LoVo (cell line): ENCODE data around the gene PAPOLA.

ENCODE experiments used
- DNase-seq: peaks from one replicate; pipeline ENCODE4 v3.0.0-alpha.2; 2016; ENCODE audit warnings: low spot score

Gene PAPOLA

DNA sequence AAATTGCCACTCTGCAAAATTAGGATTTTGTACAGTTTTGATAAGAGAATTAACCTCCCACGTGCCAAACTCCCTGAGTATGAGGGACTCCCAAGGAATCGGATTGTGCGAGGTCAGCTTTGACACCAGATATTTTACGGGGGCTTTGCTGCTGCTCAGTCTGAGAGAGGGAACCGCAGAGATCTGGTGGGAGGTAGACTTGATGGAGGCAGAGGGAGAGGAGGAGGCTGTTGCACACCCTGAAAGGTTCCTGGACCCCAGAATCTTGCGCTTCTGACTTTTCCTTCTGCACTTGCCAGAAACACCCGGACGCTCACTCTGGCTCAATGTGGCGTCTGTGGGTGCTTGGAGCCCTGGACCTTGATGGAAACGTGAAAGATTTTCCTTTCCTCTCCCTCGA is 83.9 kb downstream of the PAPOLA start:
- DNase-seq = no peak

DNA sequence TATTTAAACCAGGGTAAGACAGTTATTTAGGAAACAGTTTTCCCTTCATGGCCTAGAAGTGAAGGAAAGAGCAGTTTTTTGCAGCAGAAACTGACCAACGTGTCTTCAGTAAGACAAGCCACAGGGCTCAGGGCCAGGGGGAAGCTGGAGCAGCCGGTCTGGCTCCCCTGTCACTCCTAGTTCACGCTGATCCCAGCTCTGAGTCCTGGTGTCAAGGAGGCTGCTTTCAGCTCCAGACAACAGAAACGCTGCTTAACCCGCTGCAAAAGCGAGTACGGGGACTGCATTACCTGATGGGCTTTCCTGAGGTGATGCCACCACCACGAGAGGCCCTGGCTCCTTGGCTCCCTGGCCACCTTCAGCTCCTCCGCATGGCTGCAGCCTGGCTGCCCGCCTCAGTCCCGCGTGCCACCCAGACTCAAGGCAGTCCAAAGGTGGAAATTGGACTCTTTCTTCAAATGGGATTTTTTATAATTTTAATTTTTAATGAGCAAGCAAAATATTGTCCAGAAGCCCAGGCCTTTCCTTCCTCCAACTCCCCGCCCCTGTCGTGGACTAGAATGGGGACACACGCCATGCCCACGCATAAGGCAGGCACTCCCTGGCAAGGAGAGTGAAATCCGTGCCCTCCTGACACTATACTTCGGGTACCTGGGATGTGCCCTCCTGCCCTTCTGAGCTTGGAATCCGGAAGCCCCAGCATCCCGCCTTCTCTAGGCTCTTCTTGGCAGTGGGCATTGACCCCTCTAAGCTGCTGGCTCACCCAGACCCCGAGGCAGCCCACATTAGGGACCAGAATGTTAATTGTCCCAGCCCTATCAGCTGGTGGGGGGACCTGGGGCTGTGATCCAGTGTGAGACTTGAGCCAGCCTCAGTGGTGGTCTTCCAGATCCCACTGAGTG is 85.0 kb downstream of the PAPOLA start:
- DNase-seq = no peak

- no peak for DNase-seq
Observed at GRCh38 chr14:96587823-96588385, 85.7 kb downstream of the PAPOLA start.

DNA sequence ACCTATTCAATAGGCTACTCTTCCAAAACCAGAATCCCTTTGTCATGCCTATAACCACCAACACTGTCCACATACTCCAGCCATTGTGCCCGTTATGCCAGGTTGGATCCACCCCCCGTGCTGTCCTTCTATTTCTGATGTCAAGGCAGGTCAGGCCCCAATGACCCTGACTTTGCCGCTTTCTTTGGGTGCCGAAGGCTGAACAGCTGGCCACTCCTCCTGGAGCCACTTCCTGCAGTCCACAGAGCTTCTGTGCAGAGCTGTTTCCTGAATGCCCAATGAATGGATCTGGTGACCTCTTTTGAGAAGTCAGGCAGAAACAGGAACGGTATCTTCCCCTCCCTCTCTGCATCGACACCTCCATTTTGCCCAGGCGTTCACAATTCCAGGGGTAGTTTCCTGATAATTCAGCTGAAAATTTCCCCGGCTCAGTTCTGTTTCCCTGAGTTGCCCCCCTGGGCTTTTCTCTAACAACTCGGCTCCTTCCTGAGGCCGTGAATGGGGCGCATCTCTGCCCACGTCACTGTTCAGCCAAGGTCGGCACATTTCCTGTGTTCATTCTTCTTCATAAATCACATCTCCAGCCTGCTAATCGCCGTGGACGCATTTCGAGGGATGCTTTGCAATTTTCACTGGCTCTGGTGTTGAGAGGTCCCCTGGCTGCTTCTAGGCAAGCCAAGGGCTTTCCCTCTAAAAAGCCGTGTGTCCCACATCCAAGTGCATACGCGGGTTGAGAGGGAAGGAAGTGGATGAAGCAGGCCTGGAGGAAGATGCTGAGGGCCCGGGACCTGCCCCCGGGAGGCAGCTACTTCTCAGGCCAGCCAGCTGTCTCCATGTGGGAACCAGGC is 86.5 kb downstream of the PAPOLA start:
- no peak for DNase-seq

DNA sequence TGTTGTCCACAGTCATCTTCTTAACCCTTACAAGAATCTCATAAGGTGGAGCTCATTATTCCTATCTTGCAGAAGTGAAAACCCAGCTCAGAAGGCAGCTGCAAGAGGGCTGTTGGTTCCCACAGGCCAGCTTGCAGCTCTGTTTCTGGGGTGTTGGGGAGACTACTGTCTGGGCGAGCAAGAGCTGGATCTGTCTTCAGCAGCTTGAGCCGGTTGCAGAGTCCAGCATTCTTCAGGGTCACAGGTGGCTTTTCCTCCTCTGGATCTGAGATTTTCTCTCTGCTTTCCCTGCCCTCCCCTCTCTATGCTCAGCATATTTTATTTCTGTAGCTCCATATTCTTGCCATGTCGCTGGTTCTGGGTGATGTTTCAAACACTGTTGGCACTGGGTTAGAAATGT is 87.4 kb downstream of the PAPOLA start:
- DNase-seq = no peak

- DNase-seq = no peak
Observed at GRCh38 chr14:96590190-96590864, 88.1 kb downstream of the PAPOLA start.

DNA sequence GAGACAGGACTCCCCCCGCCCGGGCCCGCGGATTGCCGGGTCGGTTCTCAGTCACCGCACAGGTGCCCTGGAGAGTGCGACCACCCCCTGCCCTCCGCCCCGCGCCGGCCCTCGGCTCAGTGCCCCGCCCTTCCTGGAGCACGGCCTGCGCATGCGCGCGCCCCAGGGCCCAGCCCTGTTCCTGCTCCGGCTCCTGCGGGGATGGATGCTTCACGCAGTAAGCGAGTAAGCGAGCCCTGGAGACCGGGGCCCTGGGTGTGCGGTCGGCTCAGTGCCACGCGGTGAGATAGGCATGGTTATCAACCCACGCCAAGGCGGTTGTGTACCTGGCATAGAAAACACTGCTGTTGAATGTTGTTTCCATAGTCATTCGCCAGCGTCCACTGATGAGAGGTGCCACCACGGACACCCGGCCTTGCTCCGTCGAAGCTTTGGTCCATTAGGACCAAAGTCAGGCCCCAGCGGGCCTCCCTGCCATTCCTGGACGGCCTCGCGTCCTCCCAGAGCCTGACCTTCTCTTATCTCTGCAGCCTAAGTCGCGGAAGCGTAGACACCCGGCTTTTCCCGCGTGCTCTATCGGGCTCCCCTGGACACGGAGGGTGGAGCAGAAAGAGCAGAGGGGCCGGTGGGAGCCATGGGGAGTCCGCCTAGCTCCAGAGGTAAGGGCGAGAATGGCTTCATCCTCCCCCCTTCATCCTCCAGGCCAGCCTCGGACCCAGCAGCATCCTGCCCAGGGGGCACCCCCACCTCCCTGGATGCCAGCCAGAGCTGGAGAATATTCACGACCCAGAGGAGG is 90.6 kb downstream of the PAPOLA start:
- no peak for DNase-seq

GRCh38 chr14:96594961-96595360 is 92.8 kb downstream of the PAPOLA start:
- DNase-seq = no peak

GRCh38 chr14:96597680-96598079 is 95.5 kb downstream of the PAPOLA start:
- DNase-seq = no peak

- DNase-seq = no peak
Observed at GRCh38 chr14:96598332-96598928, 96.2 kb downstream of the PAPOLA start.

DNA sequence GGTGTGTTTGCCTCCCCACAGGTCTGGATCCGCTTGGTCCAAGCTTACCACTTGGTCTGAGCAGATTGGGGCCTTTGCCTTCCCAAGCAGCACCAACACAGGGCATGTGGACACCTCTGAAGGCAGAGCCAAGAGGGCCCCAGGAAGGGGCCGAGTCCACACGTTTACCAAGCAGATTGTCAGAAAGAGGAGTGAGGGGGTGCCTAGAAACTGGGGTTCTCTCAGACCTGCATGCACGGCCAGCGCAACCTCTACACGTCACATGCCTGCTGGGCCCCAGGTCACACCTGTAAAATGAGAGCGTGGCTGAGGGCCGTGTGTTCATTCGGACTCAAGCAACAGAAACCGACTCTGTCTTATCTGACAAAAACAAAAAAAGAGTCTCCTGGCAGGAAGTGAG is 96.9 kb downstream of the PAPOLA start:
- DNase-seq = no peak

- no peak for DNase-seq
Observed at GRCh38 chr14:96602186-96602585, 100.0 kb downstream of the PAPOLA start.

DNA sequence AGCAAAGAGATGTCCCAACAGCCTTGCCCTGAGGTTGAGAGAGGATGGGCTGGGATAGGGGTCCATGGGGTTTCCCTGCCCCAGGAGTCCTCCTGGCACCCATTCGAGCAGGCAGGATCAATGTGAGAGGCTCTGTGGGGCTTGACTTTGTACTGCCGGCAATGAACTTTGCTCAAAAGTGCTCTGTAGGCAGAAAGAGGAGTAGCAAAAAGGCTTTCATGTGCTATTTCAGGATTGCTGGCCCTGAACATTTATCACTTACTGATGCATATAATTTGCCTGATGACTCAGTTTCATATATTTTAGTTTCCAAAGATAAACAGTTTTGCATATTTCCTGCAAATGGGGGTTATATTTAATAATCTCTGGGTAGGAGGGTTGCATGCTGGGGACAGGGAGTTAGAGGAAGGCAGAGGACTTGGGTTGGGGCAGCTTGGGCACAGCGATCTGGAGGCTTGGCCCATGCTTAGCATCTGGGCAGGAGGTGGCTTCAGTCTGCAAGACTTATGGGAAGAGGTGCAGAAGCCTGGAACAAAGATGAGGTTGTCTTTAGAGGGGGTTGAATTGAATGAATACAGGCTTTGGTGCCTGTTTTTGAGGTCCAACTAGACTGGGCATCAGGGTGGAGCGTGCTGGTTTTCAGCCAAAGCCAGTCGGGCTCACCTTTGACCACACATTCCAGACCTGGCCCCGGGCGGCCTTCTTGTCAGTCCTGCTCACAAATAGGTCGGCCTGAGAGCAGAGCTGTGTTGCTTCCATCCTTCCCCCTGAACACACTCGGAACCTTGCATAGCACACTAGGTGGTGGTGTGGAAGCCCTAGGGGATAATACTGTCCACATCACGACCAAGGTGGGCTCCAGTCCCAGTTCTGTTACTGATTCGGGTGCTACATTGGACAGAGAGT is 101.4 kb downstream of the PAPOLA start:
- DNase-seq = no peak

- no peak for DNase-seq
Observed at GRCh38 chr14:96614481-96614881, 112.3 kb downstream of the PAPOLA start.

DNA sequence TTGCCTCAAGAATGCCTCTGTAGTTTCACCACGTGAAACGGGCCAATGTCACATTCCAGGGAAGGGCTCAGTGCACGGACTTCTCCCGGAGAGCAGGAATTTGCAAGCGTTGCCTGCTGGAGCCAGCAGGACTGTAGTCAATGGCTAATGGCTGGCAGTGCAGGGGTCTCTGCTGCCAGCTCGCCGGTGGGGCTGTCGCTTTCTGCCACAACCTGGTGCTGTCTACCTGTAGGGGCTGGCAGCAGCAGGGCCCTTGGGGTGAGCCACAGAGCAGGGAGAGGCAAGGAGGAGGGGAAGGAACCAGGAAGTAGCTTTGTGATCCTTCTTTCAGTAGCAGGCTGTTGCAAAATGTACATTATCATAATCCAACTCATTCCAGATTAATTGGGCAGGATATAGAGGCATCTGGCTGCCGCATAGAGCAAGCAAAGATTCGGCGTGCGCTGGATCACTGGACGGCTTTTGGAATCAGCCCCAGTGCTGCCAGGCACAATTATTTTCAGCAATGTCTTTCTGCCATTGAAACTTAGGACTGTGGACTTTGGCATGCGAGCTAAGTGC is 114.1 kb downstream of the PAPOLA start:
- no peak for DNase-seq
